GM21825 (cell line): ENCODE data around the gene BTBD2.

ENCODE experiments used
- ATAC-seq: cut with Tn5 transposase; IDR thresholded peaks from one replicate; pipeline ENCODE4 v1.9.1; 2021; ENCODE audit warnings: mild to moderate bottlenecking, moderate library complexity; ENCODE audit not compliant: unreplicated experiment

BTBD2 gene

GRCh38 chr19:1987197-1988187, 28.0 kb downstream of the BTBD2 start:
- no peak for ATAC-seq

- ATAC-seq = no peak
Observed at GRCh38 chr19:1986357-1987162, 29.0 kb downstream of the BTBD2 start.

- ATAC-seq = no peak
Observed at GRCh38 chr19:1985588-1986356, 29.7 kb downstream of the BTBD2 start.

- no peak for ATAC-seq
Observed at GRCh38 chr19:1984357-1984756, 31.2 kb downstream of the BTBD2 start.

- no peak for ATAC-seq
Observed at GRCh38 chr19:1981253-1981652, 34.3 kb downstream of the BTBD2 start.

- no peak for ATAC-seq
Observed at GRCh38 chr19:1980809-1981181, 34.7 kb downstream of the BTBD2 start.

GRCh38 chr19:1980091-1980808, 35.3 kb downstream of the BTBD2 start:
- no peak for ATAC-seq

GRCh38 chr19:1979642-1980041, 35.9 kb downstream of the BTBD2 start:
- ATAC-seq = no peak

GRCh38 chr19:1979017-1979416, 36.5 kb downstream of the BTBD2 start:
- ATAC-seq = no peak

GRCh38 chr19:1978346-1978894, 37.1 kb downstream of the BTBD2 start:
- ATAC-seq = no peak

- ATAC-seq = no peak
Observed at GRCh38 chr19:1977120-1977519, 38.4 kb downstream of the BTBD2 start.

GRCh38 chr19:1975162-1975480, 40.4 kb downstream of the BTBD2 start:
- ATAC-seq = no peak

GRCh38 chr19:1974381-1975161, 40.9 kb downstream of the BTBD2 start:
- ATAC-seq = no peak

- no peak for ATAC-seq
Observed at GRCh38 chr19:1970806-1971502, 44.6 kb downstream of the BTBD2 start.

GRCh38 chr19:1970003-1970805, 45.3 kb downstream of the BTBD2 start:
- ATAC-seq = no peak

- no peak for ATAC-seq
Observed at GRCh38 chr19:1969176-1970002, 46.1 kb downstream of the BTBD2 start.
